ENCODE results near the gene ANKRD13D.

Gene ANKRD13D

DNA sequence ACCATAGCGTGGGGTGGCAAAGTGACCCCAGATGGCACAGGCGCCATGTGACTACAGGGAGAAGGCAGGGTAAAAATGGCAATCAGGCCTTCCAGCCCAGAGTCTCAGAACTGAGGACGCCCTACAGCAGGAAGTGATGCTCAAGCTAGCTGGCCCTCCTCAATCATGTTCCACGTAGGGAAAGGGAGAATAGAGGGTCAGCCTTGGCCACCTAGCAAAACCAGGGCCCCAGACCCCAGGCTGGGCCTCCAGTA, 978 bp upstream of the ANKRD13D start:
- DNase-seq = no peak

DNA sequence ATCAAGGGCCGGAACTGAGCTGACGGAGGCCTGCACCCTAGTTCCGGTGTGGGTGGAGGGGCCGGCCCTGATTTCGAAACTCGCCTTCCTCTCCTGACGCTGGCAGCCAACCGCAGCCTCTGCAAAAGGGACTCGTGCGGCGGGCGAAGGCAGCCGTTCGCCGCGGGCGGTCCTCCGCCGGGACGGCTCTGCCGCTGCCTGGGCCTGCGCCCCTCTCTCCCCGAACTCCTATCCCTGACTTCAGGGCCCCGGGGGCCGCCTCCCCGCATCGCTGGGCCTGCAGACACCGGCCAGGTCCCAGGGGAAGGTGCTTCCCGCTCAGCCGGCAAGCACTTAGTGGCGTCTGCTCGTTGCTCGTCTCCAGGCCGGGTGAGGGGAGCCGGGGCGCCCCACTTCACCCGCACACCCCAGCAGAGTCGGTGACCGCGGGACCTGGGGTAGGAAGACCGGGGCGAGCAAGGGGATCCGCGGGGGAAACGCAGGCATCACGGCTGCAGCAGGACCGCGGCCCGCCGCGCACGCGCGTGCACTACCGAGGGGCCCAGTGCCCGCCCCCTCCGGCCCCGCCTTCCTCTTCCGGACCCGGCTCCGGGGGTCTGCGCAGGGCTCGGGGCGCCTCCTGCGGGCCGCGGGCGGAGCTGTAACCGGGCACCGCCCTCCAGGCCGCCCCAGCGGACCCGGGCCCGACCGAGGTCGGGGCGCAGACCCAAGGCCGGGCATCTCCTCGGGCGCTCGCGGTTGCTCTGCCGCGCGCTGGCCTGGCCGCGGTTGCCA, 464 bp upstream of the ANKRD13D start:
- DNase-seq = peak; percentile 73 to 77

DNA sequence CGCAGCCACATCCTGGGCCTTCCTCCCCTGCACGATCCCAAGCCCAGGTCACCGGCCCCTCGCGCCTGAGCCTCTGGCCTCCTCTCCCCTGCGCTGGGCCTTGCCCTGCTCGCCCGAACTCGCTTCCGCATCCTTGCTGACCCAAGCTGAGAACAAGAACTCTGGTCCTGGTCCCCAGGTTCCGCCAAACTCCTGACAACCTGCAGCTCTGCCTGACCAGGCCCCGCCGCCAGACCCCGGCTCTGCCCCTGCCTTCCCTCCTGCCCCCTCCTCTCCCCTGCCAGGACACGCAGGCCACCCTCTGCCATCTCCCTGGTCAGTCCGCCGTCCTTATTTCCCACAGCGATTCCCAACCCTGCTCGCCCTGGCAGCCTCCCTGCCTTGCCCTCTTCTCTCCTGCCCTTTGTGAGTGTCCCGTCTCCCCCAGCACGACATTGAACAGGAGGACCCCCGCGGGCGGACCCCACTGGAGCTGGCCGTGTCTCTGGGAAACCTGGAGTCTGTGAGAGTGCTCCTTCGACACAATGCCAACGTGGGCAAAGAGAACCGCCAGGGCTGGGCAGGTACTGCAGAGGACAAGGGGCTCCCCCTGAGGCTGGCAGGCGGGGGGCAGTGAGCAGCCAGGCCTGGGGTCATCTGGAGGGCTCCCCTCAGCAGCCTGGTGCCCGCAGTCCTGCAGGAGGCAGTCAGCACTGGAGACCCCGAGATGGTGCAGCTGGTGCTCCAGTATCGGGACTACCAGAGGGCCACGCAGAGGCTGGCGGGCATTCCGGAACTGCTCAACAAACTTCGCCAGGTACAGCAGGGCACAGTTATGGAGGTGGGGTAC, 762 bp downstream of the ANKRD13D start:
- DNase-seq = no peak

DNA sequence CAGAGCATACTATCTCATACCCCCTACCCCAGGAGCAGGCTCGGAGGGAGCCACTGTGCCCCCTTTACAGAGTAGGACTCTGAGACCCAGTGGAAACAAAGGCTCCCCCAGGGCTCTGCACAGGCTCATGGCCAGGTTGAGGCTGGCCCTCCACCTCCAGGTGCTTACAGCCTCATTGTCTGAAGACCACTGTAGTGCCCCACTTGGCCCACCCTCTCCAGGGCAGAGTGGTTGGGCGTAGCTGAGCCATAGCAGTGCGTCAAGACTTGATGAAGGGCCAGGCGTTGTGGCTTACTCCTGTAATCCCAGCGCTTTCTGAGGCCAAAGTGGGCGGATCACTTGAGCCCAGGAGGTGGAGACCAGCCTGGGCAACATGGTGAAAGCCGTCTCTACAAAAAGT, 1.7 kb downstream of the ANKRD13D start:
- no peak for DNase-seq

DNA sequence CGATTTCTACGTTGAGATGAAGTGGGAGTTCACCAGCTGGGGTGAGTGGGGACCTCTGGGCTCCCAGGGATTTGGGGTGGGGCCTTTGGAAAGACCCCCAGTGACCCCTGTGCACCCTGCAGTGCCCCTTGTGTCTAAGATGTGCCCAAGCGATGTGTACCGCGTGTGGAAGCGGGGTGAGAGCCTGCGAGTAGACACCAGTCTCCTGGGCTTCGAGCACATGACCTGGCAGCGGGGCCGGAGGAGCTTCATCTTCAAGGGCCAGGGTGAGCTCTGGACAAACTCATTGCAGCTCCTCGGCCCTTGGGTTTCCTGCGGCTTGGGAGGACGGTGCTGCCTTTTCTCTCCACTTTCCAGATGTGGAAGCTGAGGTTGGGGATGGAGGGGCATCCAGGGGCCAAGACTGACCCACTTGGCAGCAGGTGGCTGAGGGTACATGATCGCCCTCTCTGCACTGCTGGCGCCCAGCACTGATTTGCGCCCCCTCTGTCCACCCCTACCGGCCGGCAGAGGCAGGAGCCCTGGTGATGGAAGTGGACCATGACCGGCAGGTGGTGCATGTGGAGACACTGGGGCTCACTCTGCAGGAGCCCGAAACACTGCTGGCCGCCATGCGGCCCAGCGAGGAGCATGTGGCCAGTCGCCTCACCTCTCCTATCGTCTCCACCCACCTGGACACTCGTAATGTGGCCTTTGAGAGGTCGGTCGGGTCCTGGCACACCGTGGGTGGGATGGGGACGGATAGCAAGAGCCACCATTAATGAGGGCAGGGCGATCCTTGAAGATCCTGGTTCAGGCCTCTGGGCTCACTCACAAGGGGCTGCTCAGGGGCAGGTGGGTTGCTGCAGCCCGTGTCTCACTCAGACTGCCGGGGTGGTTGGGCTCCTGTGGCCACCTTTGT, 2.6 kb downstream of the ANKRD13D start:
- no peak for DNase-seq

DNA sequence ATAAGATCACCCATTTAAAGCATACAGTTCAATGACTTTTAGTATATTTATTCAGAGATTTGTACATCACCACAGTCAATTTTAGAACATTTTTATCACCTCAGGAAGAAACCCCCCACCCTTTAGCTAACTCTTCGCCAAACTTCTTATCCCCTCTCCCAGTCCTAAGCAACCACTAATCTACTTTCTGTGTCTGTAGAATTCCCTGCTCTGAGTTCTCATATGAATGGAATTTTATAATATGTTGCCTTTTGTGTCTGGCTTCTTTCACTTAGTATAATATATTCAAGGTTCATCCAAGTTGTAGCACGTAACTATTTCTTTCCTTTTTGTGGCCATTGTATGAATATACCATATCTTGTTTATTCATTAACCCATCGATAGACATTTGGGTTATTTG, 3.6 kb downstream of the ANKRD13D start:
- no peak for DNase-seq

DNA sequence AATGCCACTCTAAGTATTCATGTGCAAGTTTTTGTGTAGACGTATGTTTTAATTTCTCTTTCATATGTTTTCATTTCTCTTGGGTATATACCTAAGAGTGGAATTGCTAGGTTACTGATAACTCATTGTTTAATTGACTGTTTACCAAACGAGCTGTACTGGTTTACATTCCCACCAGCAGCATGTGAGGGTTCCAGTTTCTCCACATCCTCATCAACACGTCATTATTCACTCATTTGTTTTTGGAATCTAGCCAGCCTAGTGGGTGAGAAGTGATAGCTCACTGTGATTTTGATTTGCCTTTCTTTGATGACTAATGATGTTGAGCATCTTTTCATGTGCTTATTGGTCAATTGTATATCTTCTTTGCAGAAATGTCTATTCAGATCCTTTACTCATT, 4.0 kb downstream of the ANKRD13D start:
- no peak for DNase-seq

DNA sequence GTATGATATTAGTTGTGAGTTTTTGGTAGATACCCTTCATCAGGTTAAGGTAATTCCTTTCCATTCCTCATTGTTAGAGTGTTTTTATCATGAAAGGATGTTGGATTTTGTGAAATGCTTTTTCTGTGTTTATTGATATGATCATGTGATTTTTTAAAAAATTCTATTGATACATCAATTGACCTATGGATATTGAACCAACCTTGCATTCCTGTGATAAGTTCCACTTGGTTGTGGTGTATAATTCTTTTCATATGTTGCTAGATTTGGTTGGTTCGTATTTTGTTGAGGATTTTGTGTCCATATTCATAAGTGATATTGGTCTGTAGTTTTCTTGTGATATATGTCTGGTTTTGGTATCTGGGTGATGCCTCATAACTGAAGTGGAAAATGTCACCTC, 6.7 kb downstream of the ANKRD13D start:
- DNase-seq = no peak

DNA sequence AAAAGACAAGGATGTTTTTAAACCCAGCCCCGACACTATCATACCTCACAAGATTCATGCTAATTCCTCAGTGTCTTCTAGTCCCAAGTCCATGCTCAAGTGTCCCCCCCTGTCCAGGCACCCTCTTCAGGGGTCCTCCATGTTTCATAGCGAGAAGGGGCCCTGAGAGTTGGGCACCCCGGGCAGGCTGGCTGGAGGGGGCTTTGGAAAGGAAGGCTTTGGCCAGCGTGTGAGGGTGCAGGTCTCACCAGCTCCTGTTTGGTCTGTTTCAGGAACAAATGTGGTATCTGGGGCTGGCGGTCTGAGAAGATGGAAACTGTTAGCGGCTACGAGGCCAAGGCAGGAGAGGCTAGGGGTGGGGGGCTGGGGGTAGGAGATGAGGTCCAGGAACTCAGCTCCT, 9.7 kb downstream of the ANKRD13D start:
- no peak for DNase-seq

DNA sequence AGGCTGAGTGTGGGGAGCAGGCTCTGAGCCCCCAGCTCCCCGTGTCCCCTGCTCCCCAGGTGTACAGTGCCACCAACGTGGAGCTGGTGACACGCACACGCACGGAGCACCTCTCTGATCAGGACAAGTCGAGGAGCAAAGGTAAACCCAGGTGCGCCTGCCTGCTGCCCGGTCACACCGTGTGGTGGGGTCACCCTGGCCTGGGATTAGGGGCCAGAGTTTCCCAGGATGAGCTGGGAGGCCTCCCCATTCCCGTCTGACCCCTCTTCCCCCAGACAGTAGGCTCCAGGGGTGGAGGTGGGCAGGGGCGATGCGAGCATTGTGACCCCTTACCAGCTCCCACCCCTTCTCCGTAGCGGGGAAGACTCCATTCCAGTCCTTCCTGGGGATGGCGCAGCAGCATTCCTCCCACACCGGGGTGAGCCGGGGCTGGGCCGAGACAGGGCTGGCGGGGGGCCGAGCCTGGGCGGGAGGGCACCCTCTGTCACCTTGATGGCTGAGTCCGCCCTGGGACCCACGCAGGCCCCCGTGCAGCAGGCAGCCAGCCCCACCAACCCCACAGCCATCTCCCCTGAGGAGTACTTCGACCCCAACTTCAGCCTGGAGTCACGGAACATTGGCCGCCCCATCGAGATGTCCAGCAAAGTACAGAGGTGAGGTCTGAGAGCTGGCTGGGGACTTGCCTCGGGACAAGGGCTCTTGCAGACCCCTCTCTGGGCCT, 10.5 kb downstream of the ANKRD13D start:
- DNase-seq = no peak

DNA sequence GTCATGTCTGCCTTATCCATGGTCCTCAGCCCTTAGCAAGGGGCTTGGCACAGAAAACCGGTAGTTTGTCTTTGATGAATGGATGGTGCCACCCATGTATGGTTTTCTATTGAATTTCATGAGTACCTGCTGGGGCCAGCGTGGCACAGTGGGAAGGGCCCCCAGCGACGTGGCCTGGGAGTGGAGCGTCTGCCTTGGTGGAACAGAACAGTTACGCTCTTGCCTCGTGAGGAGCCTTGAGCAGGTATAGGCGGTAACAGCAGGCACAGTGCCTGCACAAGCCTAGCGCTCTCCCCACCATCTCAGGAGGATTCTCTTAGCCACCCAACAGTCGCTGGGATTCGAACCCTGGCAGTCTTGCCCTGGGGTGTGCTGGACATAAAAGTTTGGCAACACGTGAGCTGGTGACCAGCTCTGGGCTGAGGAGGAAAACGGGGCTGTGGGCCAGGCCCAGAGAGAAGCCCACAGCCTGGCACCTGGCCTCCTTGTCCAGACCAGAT, 11.2 kb downstream of the ANKRD13D start:
- DNase-seq = no peak

DNA sequence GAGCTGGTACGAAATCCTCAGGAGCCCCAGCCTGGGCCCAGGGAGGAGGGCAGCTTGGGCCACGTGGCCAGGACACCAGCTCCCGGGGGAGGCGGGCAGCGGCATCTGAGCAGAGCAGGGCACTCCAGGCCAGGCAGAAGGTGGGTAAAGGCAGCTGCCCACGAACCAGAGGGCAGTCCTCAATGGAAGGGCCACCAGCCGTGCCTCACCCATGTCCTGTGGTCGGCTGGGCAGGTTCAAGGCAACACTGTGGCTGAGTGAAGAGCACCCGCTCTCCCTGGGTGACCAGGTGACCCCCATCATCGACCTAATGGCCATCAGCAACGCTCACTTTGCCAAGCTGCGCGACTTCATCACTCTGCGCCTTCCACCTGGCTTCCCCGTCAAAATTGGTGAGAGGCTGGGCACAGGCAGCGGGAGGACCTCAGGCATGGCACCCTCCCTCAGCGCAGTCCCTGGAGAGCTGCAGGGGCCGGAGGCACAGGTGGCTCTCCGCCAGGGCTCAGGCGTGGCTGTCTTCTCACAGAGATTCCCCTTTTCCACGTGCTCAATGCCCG, 11.7 kb downstream of the ANKRD13D start:
- DNase-seq = no peak

DNA sequence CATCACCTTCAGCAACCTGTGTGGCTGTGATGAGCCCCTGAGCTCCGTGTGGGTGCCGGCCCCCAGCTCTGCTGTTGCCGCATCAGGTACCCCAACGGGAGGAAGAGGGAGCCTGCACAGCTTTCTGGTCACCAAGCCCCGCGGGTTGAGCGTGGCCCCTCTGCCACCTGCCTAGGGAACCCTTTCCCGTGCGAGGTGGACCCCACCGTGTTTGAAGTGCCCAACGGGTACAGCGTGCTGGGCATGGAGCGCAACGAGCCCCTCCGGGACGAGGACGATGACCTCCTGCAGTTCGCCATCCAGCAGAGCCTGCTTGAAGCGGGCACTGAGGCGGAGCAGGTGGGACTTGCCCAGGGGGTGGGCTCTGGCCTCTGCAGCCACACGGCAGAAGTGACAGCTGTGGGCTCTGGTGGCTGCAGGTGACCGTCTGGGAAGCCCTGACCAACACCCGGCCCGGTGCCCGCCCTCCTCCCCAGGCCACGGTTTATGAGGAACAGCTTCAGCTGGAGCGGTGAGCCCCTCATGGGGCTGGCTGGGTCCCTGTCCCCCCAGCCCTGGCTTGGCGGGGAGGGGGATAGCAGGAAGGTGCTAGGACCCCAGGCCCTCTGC, 12.3 kb downstream of the ANKRD13D start:
- no peak for DNase-seq

DNA sequence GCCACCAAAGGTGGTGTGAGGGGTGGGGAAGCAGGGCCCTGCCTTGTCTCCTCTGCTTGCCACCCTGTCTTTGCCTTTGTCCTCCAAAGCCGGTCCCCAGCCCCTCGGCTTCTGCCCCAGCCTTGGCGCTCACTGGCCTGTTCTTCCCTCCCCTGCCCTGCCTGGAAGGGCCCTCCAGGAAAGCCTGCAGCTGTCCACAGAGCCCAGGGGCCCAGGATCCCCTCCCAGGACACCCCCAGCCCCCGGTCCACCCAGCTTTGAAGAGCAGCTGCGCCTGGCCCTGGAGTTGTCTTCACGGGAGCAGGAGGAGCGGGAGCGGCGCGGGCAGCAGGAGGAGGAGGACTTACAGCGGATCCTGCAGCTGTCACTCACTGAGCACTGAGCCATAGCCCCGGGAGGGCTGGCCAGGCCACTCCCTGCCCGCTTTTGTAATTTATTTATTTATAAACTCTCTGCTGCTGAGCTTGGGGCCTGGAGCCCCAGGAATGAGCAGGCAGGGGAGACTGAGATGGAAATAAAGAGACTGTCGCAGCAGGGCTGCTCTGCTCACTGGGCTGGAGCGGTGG, 12.9 kb downstream of the ANKRD13D start:
- no peak for DNase-seq

DNA sequence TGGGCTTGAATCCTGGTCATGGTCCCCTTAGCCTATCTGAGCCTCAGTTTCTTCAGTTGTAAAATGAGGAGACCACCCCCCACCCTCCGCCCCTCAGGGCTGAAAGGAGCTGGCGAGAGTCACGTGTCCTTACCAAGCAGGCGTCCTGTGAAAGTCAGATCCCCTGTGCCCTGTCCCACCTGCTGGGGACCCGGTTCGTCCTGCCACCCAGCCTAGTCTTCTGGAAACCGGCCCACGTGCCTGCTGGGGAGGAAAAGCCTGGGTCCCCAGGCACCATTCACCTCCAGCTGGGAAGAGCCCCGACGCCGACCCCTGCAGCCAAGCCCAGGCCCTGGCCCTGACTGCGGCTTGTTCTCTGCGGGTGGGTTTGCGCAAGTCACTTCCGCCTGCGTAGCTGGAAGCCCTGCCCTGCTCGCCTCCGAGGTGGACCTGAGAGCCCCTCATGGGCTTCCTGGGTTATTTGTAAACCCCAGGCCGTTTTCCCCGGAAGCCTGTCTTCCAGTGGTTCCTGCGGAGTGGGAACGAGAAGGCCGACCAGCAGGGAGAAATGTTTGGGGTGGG, 13.5 kb downstream of the ANKRD13D start:
- no peak for DNase-seq

DNA sequence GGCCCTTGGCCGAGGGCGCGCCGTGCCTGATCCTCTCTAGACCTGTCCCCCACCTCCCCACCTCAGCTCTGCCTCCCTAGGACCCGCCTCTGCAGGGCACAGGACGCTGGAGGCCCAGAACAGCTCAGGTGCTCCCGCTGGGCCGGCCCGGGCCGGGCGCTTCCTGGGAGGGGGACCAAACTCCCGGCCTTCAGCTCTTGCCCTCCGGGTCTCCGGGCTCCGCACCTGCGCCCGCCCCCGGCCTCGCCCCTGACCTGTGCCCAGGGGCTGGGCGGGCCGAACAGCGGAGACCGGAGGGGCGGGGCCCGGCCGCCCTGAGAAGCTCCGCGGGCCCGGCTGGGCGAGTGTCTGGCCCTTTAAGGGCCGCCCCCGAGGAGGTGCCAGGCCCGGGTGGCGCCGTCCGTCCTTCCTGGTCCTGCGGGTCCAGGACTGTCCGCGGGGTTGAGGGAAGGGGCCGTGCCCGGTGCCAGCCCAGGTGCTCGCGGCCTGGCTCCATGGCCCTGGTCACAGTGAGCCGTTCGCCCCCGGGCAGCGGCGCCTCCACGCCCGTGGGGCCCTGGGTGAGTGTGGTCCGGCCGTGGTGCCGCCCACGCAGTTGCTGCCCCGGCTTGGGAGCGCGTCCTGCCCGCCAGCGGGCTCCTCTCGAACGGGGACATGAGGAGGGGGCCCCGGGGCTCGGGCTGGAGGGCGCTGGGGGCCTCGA, 14.2 kb downstream of the ANKRD13D start, which contains the start of gene SSH3:
Gene SSH3, plus strand, starts transcription at position 399 of the 703 bp plus-strand sequence. Its CDS starts 96 bp downstream, at position 495.
- no peak for DNase-seq

DNA sequence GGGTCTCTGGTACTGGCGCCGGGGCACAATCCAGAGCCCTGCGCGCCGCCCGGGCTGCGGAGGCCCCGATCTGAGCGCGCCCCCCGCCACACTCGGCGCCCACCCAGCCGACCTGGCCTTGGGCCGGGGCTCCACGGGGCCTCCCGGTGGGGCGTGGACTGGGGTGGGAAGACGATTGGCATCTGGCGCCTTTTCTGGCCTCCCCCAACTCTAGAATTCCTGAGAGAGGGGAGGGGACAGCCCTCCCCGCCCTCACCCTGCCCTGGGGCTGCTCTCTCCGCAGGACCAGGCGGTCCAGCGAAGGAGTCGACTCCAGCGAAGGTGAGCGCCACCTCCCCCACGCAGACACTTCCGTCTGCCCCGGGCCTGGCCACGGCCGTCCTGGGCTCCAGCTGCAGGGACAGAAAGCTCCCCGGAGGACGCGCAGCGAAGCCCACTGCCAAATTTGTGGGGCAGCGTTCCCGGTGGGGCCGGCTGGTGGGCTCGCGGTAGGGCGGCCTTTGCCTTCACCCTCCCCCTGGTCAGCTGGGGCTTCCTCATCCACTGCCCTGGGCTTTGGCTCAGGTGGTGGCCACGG, 14.8 kb downstream of the ANKRD13D start:
- DNase-seq = no peak

DNA sequence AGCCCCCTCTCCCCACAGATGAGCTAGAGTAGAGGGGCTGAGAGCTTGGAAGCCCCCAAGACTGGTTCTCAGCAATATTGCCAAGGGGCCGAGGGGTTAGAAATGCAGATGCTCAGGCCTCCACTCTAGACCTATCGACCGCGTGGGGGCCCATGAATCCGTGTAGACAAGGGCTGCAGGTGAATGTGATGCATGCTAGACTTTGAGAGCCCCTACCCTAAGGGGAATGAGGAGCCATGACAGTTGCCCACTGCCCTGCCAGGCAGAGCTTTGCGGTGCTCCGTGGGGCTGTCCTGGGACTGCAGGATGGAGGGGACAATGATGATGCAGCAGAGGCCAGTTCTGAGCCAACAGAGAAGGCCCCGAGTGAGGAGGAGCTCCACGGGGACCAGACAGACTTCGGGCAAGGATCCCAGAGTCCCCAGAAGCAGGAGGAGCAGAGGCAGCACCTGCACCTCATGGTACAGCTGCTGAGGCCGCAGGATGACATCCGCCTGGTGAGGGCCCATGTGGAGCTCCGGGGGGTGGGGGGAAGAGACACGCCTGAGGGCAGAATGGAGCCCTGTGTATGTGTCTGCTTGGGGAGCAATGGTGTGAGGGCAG, 15.5 kb downstream of the ANKRD13D start:
- no peak for DNase-seq

DNA sequence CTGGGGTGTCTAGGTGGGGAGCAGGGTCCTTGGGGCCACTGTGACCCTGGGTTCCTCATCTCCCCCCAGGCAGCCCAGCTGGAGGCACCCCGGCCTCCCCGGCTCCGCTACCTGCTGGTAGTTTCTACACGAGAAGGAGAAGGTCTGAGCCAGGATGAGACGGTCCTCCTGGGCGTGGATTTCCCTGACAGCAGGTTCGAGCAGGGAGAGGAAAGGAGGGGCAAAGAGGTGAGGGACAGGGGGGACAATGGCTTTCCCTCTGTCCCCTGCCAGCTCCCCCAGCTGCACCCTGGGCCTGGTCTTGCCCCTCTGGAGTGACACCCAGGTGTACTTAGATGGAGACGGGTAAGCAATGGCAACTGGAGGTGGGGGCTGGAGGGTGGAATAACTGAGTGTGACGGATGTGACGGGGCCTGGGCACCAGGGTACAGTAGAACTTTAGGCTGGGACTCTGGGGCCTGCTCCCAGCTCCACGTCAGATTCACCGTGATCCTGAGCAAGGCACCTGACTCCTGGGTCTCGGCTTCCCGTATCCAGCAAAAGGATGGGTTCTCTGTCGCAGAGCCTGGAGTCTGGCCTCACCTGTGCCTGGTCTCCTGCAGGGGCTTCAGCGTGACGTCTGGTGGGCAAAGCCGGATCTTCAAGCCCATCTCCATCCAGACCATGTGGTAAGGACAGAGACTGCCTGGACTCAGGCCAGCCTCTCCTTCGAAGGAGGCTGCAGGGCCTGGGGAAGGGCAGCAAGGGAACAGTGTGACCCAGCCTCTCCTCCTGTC, 17.9 kb downstream of the ANKRD13D start:
- DNase-seq = no peak

Data from activated CD4-positive, alpha-beta T cell treated with anti-CD3 and anti-CD28 coated beads, Interleukin-2, amount 50 U/mL, for 4 hours (primary cell).